ENCODE data around the gene CD1C.
"Not testable (repeated sequence)": the region's sequence is repeated elsewhere in the genome, so short reads cannot be mapped to it uniquely, and the experiment has no call there.

Gene CD1C

DNA sequence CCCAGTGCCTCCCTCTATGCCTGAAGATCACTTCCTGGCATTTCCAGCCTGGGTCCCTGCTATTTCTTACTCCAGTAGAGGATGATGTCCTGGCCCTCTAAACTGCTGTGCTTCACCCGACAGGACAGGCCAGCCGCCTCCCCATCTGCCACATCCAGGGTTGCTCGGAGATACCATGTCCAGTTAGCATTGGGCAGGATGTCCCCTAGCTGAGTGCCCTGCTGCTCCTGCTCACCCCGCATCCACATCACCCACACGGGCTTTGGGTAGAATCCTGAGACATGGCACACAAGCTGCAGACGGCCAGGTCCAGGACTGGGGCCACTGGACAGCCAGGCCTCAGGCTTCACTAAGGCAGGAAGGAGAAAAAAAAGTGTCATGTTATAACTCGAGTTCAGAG is 39.6 kb downstream of the CD1C start:
- no peak for ATAC-seq

DNA sequence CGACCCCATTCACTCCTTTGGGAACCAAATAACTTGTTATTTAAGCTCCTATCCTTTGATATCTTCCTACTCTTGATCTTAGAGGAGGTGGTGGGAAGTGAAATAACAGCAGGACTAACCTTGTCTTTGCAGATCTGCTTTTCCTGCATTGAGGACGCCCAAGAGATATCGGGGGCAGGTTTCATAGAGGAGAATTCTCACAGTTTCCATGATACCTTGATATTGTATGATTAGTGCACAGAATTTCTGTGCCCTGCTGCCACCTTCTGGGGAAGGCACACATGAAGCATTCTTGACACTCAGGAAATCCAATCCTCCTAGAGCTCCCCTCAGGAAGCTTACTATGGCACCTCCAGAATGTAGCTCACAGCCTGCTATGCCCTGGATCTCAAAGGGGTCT is 40.0 kb downstream of the CD1C start:
- ATAC-seq = no peak

GRCh38 chr1:158330391-158331105 is 40.8 kb downstream of the CD1C start:
- ATAC-seq = no peak

- no peak for ATAC-seq
These were observed 41.3 kb downstream of the CD1C start for GRCh38 chr1:158331106-158331425.

- ATAC-seq = no peak
These were observed 41.9 kb downstream of the CD1C start, which contains the start of gene CD1B for GRCh38 chr1:158331481-158332150. TSS of gene CD1B (minus strand) at chr1:158331531. CDS start at chr1:158331423, 108 bp downstream.

DNA sequence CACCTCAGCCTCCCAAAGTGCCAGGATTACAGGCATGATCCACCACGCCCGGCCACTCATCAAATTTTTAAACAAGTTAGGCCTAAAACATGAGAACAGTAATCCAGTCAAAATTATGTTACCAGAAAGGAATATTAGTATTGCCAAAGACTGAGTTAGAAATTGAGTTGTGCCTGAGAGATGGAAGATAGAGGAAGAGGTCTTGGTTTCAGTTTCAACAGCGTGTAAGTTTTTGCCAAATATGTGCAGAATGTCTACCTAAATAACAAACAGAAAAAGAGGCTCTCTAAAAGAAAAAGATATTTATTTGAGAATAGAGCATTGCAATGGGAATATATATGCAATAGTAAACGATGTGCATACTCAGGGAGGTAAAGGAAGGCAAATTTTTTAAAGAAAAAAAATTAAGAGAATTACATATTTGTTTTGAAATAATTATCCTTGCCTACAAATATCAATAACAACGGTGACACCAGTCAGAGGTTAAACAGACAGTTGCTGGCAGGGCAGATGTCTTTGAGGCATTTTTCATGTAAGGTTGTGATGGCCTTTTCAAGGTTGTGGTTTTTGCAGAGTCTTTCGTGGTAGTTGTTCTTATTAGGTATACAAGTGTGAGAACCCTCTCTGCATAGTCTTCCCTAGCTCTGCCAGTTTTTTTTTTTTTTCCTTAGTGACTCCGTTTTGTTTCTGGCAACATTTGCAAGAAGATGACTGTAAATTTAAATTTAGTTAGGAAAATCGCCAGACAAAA is 43.9 kb downstream of the CD1C start:
- no peak for ATAC-seq

DNA sequence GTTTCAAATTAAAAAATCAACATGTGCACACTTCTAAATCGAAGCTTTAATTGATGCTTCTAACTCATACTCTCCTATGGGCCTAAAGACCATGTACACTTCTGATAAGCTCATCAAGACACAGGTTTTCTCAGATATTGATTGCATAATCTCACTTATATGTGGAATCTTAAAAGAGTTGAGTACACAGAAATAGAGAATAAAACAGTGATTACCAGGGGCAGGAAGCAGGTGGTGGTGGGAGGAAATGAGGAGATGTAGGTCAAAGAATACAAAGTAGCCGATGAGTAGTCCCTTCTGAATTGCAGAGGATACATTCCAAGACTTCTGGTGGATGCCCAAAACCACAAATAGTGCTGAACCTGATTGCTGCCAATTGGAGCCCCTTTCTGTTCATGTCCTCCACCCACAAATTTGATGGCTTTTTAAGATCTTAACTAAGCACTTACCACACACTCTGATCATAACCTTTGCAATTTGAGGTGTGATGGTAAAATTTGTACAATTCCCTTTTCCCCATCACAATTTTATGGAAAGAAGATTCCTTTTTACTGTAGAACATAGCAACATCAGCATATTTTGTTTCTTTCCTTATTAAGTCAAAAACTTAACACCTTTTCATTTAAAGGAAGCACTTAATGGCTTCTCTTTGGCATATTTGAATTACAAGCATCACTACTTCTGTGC is 44.9 kb downstream of the CD1C start:
- ATAC-seq = no peak

DNA sequence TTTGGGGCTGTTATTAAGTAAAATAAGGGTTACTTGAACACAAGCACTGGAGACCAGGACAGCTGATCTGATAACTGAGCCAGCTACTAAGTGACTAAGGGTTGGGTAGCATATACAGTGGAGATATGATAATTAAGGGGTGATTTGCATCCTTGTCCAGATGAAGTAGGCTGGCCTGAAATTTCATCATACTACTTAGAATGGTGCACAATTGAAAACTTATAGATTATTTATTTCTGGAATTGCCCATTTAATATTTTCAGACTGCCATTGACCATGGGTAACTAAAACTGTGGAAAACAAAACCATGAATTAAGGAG is 45.5 kb downstream of the CD1C start:
- no peak for ATAC-seq

DNA sequence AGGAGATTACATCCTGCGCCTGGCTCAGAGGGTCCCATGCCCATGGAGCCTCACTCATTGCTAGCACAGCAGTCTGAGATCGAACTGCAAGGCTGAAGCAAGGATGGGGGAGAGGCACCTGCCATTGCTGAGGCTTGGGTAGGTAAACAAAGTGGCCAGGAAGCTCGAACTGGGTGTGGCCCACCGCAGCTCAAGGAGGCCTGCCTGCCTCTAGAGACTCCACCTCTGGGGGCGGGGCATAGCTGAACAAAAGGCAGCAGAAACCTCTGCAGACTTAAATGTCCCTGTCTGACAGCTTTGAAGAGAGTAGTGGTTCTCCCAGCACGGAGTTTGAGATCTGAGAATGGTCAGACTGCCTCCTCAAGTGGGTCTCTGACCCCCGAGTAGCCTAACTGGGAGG is 46.7 kb downstream of the CD1C start:
- ATAC-seq = not testable (repeated sequence)

Measured in activated CD4-positive, CD25-positive, alpha-beta regulatory T cell treated with anti-CD3 and anti-CD28 coated beads, Interleukin-2, amount 50 U/mL, for 24 hours (primary cell).